Activated CD4-positive, alpha-beta T cell treated with anti-CD3 and anti-CD28 coated beads, Interleukin-2, Interleukin-6, amounts not matched to agents 100 ng/mL and 50 ng/mL, durations not matched to agents 16 hours and 8 hours (primary cell): ENCODE data around the gene IARS1.

Experiments
- DNase-seq: peaks from one replicate; pipeline ENCODE4 v3.0.0-alpha.2; 2020

IARS1 gene

GRCh38 chr9:92295240-92295790 is 1.8 kb upstream of the IARS1 start:
- no peak for DNase-seq

GRCh38 chr9:92294297-92294676 is 790 bp upstream of the IARS1 start:
- peak; percentile 22 for DNase-seq

GRCh38 chr9:92293075-92293354 is 482 bp downstream of the IARS1 start:
- no peak for DNase-seq

GRCh38 chr9:92292338-92293074 is 991 bp downstream of the IARS1 start:
- no peak for DNase-seq

- no peak for DNase-seq
These were observed 1.9 kb downstream of the IARS1 start for GRCh38 chr9:92291577-92291976.

- no peak for DNase-seq
These were observed 2.6 kb downstream of the IARS1 start for GRCh38 chr9:92290785-92291429.

- DNase-seq: no peak
These were observed 3.6 kb downstream of the IARS1 start for GRCh38 chr9:92289708-92290390.

- no peak for DNase-seq
These were observed 14.2 kb downstream of the IARS1 start for GRCh38 chr9:92279302-92279701.

- DNase-seq: no peak
These were observed 15.4 kb downstream of the IARS1 start for GRCh38 chr9:92278110-92278509.

GRCh38 chr9:92276331-92277032 is 17.0 kb downstream of the IARS1 start:
- DNase-seq: peak; percentile 23

- DNase-seq: no peak
These were observed 18.0 kb downstream of the IARS1 start for GRCh38 chr9:92275541-92275940.

GRCh38 chr9:92270511-92270910 is 23.0 kb downstream of the IARS1 start:
- no peak for DNase-seq

GRCh38 chr9:92266486-92266885 is 27.0 kb downstream of the IARS1 start:
- no peak for DNase-seq

GRCh38 chr9:92265154-92265553 is 28.3 kb downstream of the IARS1 start:
- DNase-seq: no peak

- DNase-seq: no peak
These were observed 30.4 kb downstream of the IARS1 start for GRCh38 chr9:92263131-92263530.

GRCh38 chr9:92257327-92257726 is 36.2 kb downstream of the IARS1 start:
- no peak for DNase-seq

GRCh38 chr9:92254381-92255337 is 38.8 kb downstream of the IARS1 start:
- no peak for DNase-seq

GRCh38 chr9:92253656-92254055 is 39.8 kb downstream of the IARS1 start:
- DNase-seq: no peak

- DNase-seq: no peak
These were observed 45.5 kb downstream of the IARS1 start for GRCh38 chr9:92247981-92248380.

- no peak for DNase-seq
These were observed 46.2 kb downstream of the IARS1 start for GRCh38 chr9:92247296-92247695.

GRCh38 chr9:92245005-92245797 is 48.3 kb downstream of the IARS1 start:
- no peak for DNase-seq
